Glomerular visceral epithelial cell (primary cell): ENCODE results near the gene SLC39A3.
A peak's percentile ranks its signal among the peaks of the same experiment; 100 is the strongest.
"Not testable (repeated sequence)": the region's sequence is repeated elsewhere in the genome, so short reads cannot be mapped to it uniquely, and the experiment has no call there.

Experiments
- DNase-seq: peaks from one replicate; pipeline ENCODE4 v3.0.0-alpha.2; 2016; ENCODE audit errors: extremely low spot score

Gene SLC39A3

GRCh38 chr19:2722541-2723344, 17.1 kb downstream of the SLC39A3 start:
- peak; percentile 79 for DNase-seq

GRCh38 chr19:2721570-2722540, 18.0 kb downstream of the SLC39A3 start:
- DNase-seq: no peak

- no peak for DNase-seq
These were observed 18.8 kb downstream of the SLC39A3 start, which contains the start of gene DIRAS1 for GRCh38 chr19:2720777-2721569. Gene DIRAS1, minus strand, starts transcription at chr19:2721372. Its CDS starts 3,566 bp downstream, at chr19:2717806.

- no peak for DNase-seq
These were observed 19.7 kb downstream of the SLC39A3 start for GRCh38 chr19:2719920-2720776.

GRCh38 chr19:2719232-2719735, 20.5 kb downstream of the SLC39A3 start:
- DNase-seq: no peak

- DNase-seq: no peak
These were observed 21.9 kb downstream of the SLC39A3 start for GRCh38 chr19:2717638-2718541.

- DNase-seq: no peak
These were observed 22.8 kb downstream of the SLC39A3 start for GRCh38 chr19:2716722-2717637.

GRCh38 chr19:2716275-2716650, 23.6 kb downstream of the SLC39A3 start:
- DNase-seq: no peak

- DNase-seq: no peak
These were observed 24.1 kb downstream of the SLC39A3 start for GRCh38 chr19:2715470-2716274.

- DNase-seq: no peak
These were observed 25.1 kb downstream of the SLC39A3 start for GRCh38 chr19:2714531-2715269.

- not testable (repeated sequence) for DNase-seq
These were observed 25.7 kb downstream of the SLC39A3 start for GRCh38 chr19:2714102-2714501.

GRCh38 chr19:2713170-2713569, 26.6 kb downstream of the SLC39A3 start:
- DNase-seq: not testable (repeated sequence)

GRCh38 chr19:2711875-2712205, 28.0 kb downstream of the SLC39A3 start:
- no peak for DNase-seq

- no peak for DNase-seq
These were observed 28.5 kb downstream of the SLC39A3 start for GRCh38 chr19:2711172-2711874.

- DNase-seq: no peak
These were observed 33.6 kb downstream of the SLC39A3 start for GRCh38 chr19:2706251-2706650.

- no peak for DNase-seq
These were observed 36.1 kb downstream of the SLC39A3 start for GRCh38 chr19:2703691-2704216.
